H9 (cell line): ENCODE measurements around the gene KRTAP12-2. TPM values are rescaled to one million over a fixed set of nuclear protein-coding genes. Genes with fewer than 3 reads are reported as not detected.
"Not testable (repeated sequence)": the region's sequence is repeated elsewhere in the genome, so short reads cannot be mapped to it uniquely, and the experiment has no call there.

ENCODE experiments used
- DNase-seq: peaks from one replicate; pipeline ENCODE4 v3.0.0-alpha.2; 2017
- H2AFZ ChIP-seq: one replicate; pipeline ENCODE4 v1.6.1; 2013; ENCODE audit warnings: mild to moderate bottlenecking, low read length, control low read depth, moderate library complexity
- H2AK5ac ChIP-seq: 2 replicates; pipeline ENCODE4 v1.6.1; 2013; ENCODE audit warnings: low read length, control low read depth, mixed read lengths; ENCODE audit not compliant: insufficient read length
- H2BK120ac ChIP-seq: one replicate; pipeline ENCODE4 v1.6.1; 2013; ENCODE audit warnings: low read depth, mild to moderate bottlenecking, low read length, control low read depth, inconsistent platforms; ENCODE audit not compliant: poor library complexity, severe bottlenecking
- H2BK12ac ChIP-seq: 2 replicates; pipeline ENCODE4 v1.6.1; 2013; ENCODE audit warnings: low read length, control low read depth, mixed read lengths, low read depth; ENCODE audit not compliant: insufficient read length
- H2BK15ac ChIP-seq: 2 replicates; pipeline ENCODE4 v1.6.1; 2013; ENCODE audit warnings: low read depth, low read length, control low read depth
- H2BK20ac ChIP-seq: one replicate; pipeline ENCODE4 v1.6.1; 2013; ENCODE audit warnings: low read depth, mild to moderate bottlenecking, low read length, control low read depth, inconsistent platforms; ENCODE audit not compliant: poor library complexity, severe bottlenecking
- H2BK5ac ChIP-seq: 2 replicates; pipeline ENCODE4 v1.6.1; 2013; ENCODE audit warnings: low read length, control low read depth, mixed read lengths; ENCODE audit not compliant: insufficient read length
- H3K14ac ChIP-seq: 2 replicates; pipeline ENCODE4 v1.6.1; 2013; ENCODE audit warnings: low read length, control low read depth; ENCODE audit not compliant: insufficient read depth
- H3K18ac ChIP-seq: 2 replicates; pipeline ENCODE4 v1.6.1; 2013; ENCODE audit warnings: low read depth, mild to moderate bottlenecking, mixed read lengths, low read length, control low read depth; ENCODE audit not compliant: insufficient read length
- H3K23ac ChIP-seq: 2 replicates; pipeline ENCODE4 v1.6.1; 2013; ENCODE audit warnings: low read length, control low read depth, mixed read lengths, low read depth; ENCODE audit not compliant: insufficient read length
- H3K23me2 ChIP-seq: 2 replicates; pipeline ENCODE4 v1.6.1; 2013; ENCODE audit warnings: low read depth, mild to moderate bottlenecking, mixed read lengths, low read length, control low read depth; ENCODE audit not compliant: insufficient read length, poor library complexity, severe bottlenecking
- H3K27ac ChIP-seq: 2 replicates; pipeline ENCODE4 v1.5.1; 2013; ENCODE audit warnings: low read length, control low read depth, mixed read lengths, low read depth; ENCODE audit not compliant: insufficient read length
- H3K27me3 ChIP-seq: 2 replicates; pipeline ENCODE4 v1.6.1; 2013; ENCODE audit warnings: low read length, control low read depth, inconsistent platforms; ENCODE audit not compliant: insufficient read depth
- H3K4ac ChIP-seq: 2 replicates; pipeline ENCODE4 v1.6.1; 2013; ENCODE audit warnings: low read depth, mild to moderate bottlenecking, control low read depth, inconsistent platforms, low read length, moderate library complexity
- H3K4me1 ChIP-seq: 2 replicates; pipeline ENCODE4 v1.6.1; 2013; ENCODE audit warnings: low read length, control low read depth, inconsistent platforms; ENCODE audit not compliant: insufficient read depth
- H3K4me2 ChIP-seq: 2 replicates; pipeline ENCODE4 v1.6.1; 2013; ENCODE audit warnings: low read length, control low read depth, mixed read lengths; ENCODE audit not compliant: insufficient read length, insufficient read depth
- H3K56ac ChIP-seq: 2 replicates; pipeline ENCODE4 v1.6.1; 2013; ENCODE audit warnings: low read depth, mild to moderate bottlenecking, mixed read lengths, low read length, control low read depth; ENCODE audit not compliant: insufficient read length
- H3K79me1 ChIP-seq: 2 replicates; pipeline ENCODE4 v1.6.1; 2013; ENCODE audit warnings: low read depth, mild to moderate bottlenecking, moderate library complexity, low read length, control low read depth, inconsistent platforms; ENCODE audit not compliant: insufficient read depth, poor library complexity, severe bottlenecking
- H3K79me2 ChIP-seq: 2 replicates; pipeline ENCODE4 v1.6.1; 2013; ENCODE audit warnings: low read length, control low read depth, inconsistent platforms; ENCODE audit not compliant: insufficient read depth
- H3K9ac ChIP-seq: 2 replicates; pipeline ENCODE4 v1.6.1; 2013; ENCODE audit warnings: low read length, control low read depth, mixed read lengths; ENCODE audit not compliant: insufficient read length; ENCODE audit errors: extremely low read depth
- H3K9me3 ChIP-seq: one replicate; pipeline ENCODE4 v1.6.1; 2013; ENCODE audit warnings: low read depth, low read length, inconsistent platforms; ENCODE audit not compliant: control insufficient read depth
- H3T11ph ChIP-seq: one replicate; pipeline ENCODE4 v1.6.1; 2013; ENCODE audit warnings: mild to moderate bottlenecking, low read length, control low read depth, inconsistent platforms
- H4K20me1 ChIP-seq: one replicate; pipeline ENCODE4 v1.6.1; 2013; ENCODE audit not compliant: control insufficient read depth, insufficient read length, insufficient read depth
- H4K5ac ChIP-seq: 2 replicates; pipeline ENCODE4 v1.6.1; 2013; ENCODE audit warnings: low read depth, mild to moderate bottlenecking, mixed read lengths, low read length, control low read depth; ENCODE audit not compliant: insufficient read length
- H4K8ac ChIP-seq: replicated peaks from 2 replicates; pipeline ENCODE4 v1.6.1; 2013; ENCODE audit warnings: low read length, control low read depth, mixed read lengths, low read depth; ENCODE audit not compliant: insufficient read length
- H4K91ac ChIP-seq: 2 replicates; pipeline ENCODE4 v1.6.1; 2013; ENCODE audit warnings: low read depth, mild to moderate bottlenecking, moderate library complexity, mixed read lengths, low read length, control low read depth; ENCODE audit not compliant: insufficient read length
- H3K27ac Mint-ChIP-seq, 3 experiments: 2 replicates in 2 of 3; 3 replicates in 1 of 3; pipeline ENCODE4 v1.8.0; 2020 to 2021; ENCODE audit warnings: mixed read lengths in 3 of 3, mild to moderate bottlenecking in 1 of 3, moderate library complexity in 1 of 3
- H3K27me3 Mint-ChIP-seq: 2 replicates; pipeline ENCODE4 v1.8.0; 2021; ENCODE audit warnings: low read depth, mild to moderate bottlenecking, moderate library complexity, mixed read lengths
- H3K36me3 Mint-ChIP-seq, 3 experiments: 2 replicates in 2 of 3; 3 replicates in 1 of 3; pipeline ENCODE4 v1.8.0; 2020 to 2021; ENCODE audit warnings: low read depth in 3 of 3, mixed read lengths in 3 of 3; ENCODE audit not compliant: insufficient read depth in 1 of 3
- H3K4me1 Mint-ChIP-seq, 2 experiments: 2 replicates each; pipeline ENCODE4 v1.8.0; 2020; ENCODE audit warnings: mixed read lengths in 2 of 2
- H3K4me3 Mint-ChIP-seq, 2 experiments: 2 replicates in 1 of 2; 3 replicates in 1 of 2; pipeline ENCODE4 v1.8.0; 2020 to 2021; ENCODE audit warnings: mild to moderate bottlenecking in 2 of 2, mixed read lengths in 2 of 2, moderate library complexity in 1 of 2
- H3K9me3 Mint-ChIP-seq, 2 experiments: 2 replicates in 1 of 2; 3 replicates in 1 of 2; pipeline ENCODE4 v1.8.0; 2020; ENCODE audit warnings: mild to moderate bottlenecking in 2 of 2, mixed read lengths in 2 of 2, moderate library complexity in 1 of 2
- WGBS: extraction: QIAGEN DNeasy Blood & Tissue Kit; methylation state at CpG from one replicate; pipeline ENCODE4 v1.1.7; 2013; ENCODE audit warnings: missing lambda C conversion rate, low lambda C conversion rate, mixed read lengths; ENCODE audit not compliant: insufficient read length; ENCODE audit errors: extremely low coverage; 5-methylcytosine and 5-hydroxymethylcytosine counted together
- total RNA-seq: library from RNA; stranded (reverse); gene quantifications from 2 replicates; pipeline ENCODE4 v1.2.1, GENCODE V29; 2021
- TF ChIP-seq, protein P1 (sequence below): fragments of 200-600 bp; sonication (generic); conservative IDR thresholded peaks from 3 replicates; pipeline ENCODE4 v1.8.0; 2021; ENCODE audit warnings: antibody characterized with exemption, mild to moderate bottlenecking

Gene KRTAP12-2
- total RNA-seq, 1 experiment from 2014 or later: not detected

- Mint-ChIP-seq H3K27ac (peak overlapping the region; percentile 7 to 86 (median 55); a peak in 3 of 7 replicates), H3K4me3 (peak overlapping the region in 1 of 2 experiments; percentile 37; a peak in 2 of 5 replicates), H3K36me3 (no peaks in the 10 kb centered on the region; a peak in 1 of 7 replicates), H3K4me1 (peaks cover 28 to 31% of the 10 kb centered on the region in 2 experiments), H3K9me3 (peaks cover 0 to 4% of the 10 kb centered on the region in 2 experiments; a peak in 2 of 5 replicates), H3K27me3 (peaks cover 32% of the 10 kb centered on the region)
- H3K9me3 ChIP-seq: no peaks in the 10 kb centered on the region
- peaks cover 5% of the 10 kb centered on the region; the same call in 1 of the 2 replicates for H3K4me1 ChIP-seq
- no peak overlapping the region for H3K56ac ChIP-seq
- no peaks in the 10 kb centered on the region for H4K20me1 ChIP-seq
- no peak overlapping the region for H4K91ac ChIP-seq
- TF ChIP-seq, protein P1, sequence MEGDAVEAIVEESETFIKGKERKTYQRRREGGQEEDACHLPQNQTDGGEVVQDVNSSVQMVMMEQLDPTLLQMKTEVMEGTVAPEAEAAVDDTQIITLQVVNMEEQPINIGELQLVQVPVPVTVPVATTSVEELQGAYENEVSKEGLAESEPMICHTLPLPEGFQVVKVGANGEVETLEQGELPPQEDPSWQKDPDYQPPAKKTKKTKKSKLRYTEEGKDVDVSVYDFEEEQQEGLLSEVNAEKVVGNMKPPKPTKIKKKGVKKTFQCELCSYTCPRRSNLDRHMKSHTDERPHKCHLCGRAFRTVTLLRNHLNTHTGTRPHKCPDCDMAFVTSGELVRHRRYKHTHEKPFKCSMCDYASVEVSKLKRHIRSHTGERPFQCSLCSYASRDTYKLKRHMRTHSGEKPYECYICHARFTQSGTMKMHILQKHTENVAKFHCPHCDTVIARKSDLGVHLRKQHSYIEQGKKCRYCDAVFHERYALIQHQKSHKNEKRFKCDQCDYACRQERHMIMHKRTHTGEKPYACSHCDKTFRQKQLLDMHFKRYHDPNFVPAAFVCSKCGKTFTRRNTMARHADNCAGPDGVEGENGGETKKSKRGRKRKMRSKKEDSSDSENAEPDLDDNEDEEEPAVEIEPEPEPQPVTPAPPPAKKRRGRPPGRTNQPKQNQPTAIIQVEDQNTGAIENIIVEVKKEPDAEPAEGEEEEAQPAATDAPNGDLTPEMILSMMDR: peak; percentile 40; the same call in 2 of the 3 replicates
- WGBS: no CpG with 5 or more reads among the region's 14 CpGs
- no peaks in the 10 kb centered on the region for H3K79me1 ChIP-seq
- H2BK5ac ChIP-seq: no peak overlapping the region
- no peak overlapping the region for H3K27ac ChIP-seq
- no peak overlapping the region for H3T11ph ChIP-seq
- H2BK20ac ChIP-seq: no peak overlapping the region
- H4K8ac ChIP-seq: no peak overlapping the region
- DNase-seq: peak; percentile 56
- H2BK12ac ChIP-seq: no peak overlapping the region
- H2BK15ac ChIP-seq: no peak overlapping the region
- no peak overlapping the region for H2BK120ac ChIP-seq
- no peak overlapping the region for H3K4me2 ChIP-seq
- H3K18ac ChIP-seq: no peak overlapping the region
- no peak overlapping the region for H2AFZ ChIP-seq
- H3K9ac ChIP-seq: no peak overlapping the region
- no peak overlapping the region for H3K14ac ChIP-seq
- H2AK5ac ChIP-seq: no peak overlapping the region
- no peaks in the 10 kb centered on the region for H3K23me2 ChIP-seq
- no peaks in the 10 kb centered on the region for H3K27me3 ChIP-seq
- no peak overlapping the region for H3K23ac ChIP-seq
- no peaks in the 10 kb centered on the region for H3K79me2 ChIP-seq
- H3K4ac ChIP-seq: no peak overlapping the region
- no peak overlapping the region for H4K5ac ChIP-seq
Measured at GRCh38 chr21:44686000-44686781, 19.5 kb upstream of the KRTAP12-2 start.

DNA sequence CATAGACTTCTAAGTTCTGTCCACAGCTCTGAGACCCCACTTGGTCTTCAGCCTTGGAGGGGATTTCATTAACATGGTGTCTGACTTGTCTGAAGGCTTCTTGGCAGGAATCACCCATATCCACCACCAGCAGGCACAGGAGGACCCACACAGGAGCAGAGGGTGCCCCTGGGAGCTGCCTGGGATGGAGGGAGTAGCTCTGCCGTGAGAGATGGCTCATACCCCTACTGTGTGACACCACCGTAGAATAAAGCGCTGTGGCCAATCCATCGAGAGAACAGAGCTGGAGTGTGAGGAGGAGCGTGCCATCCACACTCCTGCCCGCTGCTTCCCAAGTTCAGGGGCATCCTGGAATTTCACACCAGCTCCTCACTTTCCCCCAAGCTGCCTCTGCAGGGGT is 18.3 kb upstream of the KRTAP12-2 start:
- H3K23ac ChIP-seq, H3K56ac ChIP-seq, H3K4ac ChIP-seq, H2BK12ac ChIP-seq, H4K5ac ChIP-seq, H3K79me2 ChIP-seq, H3K79me1 ChIP-seq, H3K4me3 Mint-ChIP-seq, H2BK20ac ChIP-seq, H2BK120ac ChIP-seq, H2BK5ac ChIP-seq, H3K27ac Mint-ChIP-seq, H3K4me2 ChIP-seq, H3K18ac ChIP-seq, H3K9ac ChIP-seq, H2AFZ ChIP-seq, H4K8ac ChIP-seq, H3K27me3 ChIP-seq, H3K9me3 Mint-ChIP-seq, H4K91ac ChIP-seq, H3K36me3 Mint-ChIP-seq, H2BK15ac ChIP-seq, H3K23me2 ChIP-seq, H3K4me1 ChIP-seq, H2AK5ac ChIP-seq, H3K27ac ChIP-seq, H4K20me1 ChIP-seq, H3K9me3 ChIP-seq, H3T11ph ChIP-seq, H3K14ac ChIP-seq: not testable (repeated sequence)
- no CpG with 5 or more reads among the region's 6 CpGs for WGBS
- Mint-ChIP-seq H3K27me3 (peaks cover 32% of the 10 kb centered on the region), H3K4me1 (peaks cover 25 to 27% of the 10 kb centered on the region in 2 experiments)
- peak; percentile 16 for DNase-seq
